H1 (cell line): Measurements from ENCODE around the gene RMND5A. TPM values are rescaled to one million over a fixed set of nuclear protein-coding genes. Genes with fewer than 3 reads are reported as not detected.

ENCODE experiments used
- CTCF ChIA-PET: fragments of 300-600 bp; sonication (Branson Sonifier 250); formaldehyde crosslinking; loops from one replicate; lab custom pipeline; 2021; ENCODE audit not compliant: partially characterized antibody; lab: Charles Lee
- POLR2A ChIA-PET: fragments of 300-600 bp; sonication (Branson Sonifier 250); formaldehyde crosslinking; loops from one replicate; lab custom pipeline; 2021; ENCODE audit warnings: inconsistent platforms; ENCODE audit not compliant: partially characterized antibody; lab: Charles Lee
- DNase-seq, 2 experiments: peaks; one replicate each; pipeline versions ENCODE4 v3.0.0 to v3.0.0-alpha.2; 2010 to 2022; ENCODE audit warnings: low spot score in 2 of 2, low read depth in 1 of 2, mixed read lengths in 1 of 2
- FAIRE-seq: peaks from 2 replicates; lab custom pipeline; 2011; peaks lifted over from hg19 to GRCh38; lab: Jason Lieb, UNC
- H2AFZ ChIP-seq: 2 replicates; pipeline ENCODE4 v1.8.1; 2012; ENCODE audit warnings: low read length, inconsistent platforms
- H2AK5ac ChIP-seq: 2 replicates; pipeline ENCODE4 v1.6.1; 2013; ENCODE audit warnings: low read depth, low read length
- H2BK120ac ChIP-seq: replicated peaks from 2 replicates; pipeline ENCODE3; 2013; ENCODE audit warnings: low read depth, low read length, inconsistent platforms
- H2BK12ac ChIP-seq: 2 replicates; pipeline ENCODE4 v1.6.1; 2013; ENCODE audit warnings: low read depth, low read length
- H2BK15ac ChIP-seq: 2 replicates; pipeline ENCODE4 v1.6.1; 2013; ENCODE audit warnings: low read length
- H2BK20ac ChIP-seq: 2 replicates; pipeline ENCODE4 v1.6.1; 2013; ENCODE audit warnings: low read length
- H2BK5ac ChIP-seq: 2 replicates; pipeline ENCODE4 v1.6.1; 2013; ENCODE audit warnings: low read depth, low read length
- H3K14ac ChIP-seq: 2 replicates; pipeline ENCODE4 v1.6.1; 2013; ENCODE audit warnings: inconsistent platforms; ENCODE audit not compliant: insufficient read length
- H3K18ac ChIP-seq: 2 replicates; pipeline ENCODE4 v1.6.1; 2013; ENCODE audit warnings: low read length; ENCODE audit errors: extremely low read depth
- H3K23ac ChIP-seq: 2 replicates; pipeline ENCODE4 v1.6.1; 2013; ENCODE audit warnings: inconsistent platforms; ENCODE audit not compliant: insufficient read length
- H3K23me2 ChIP-seq: 2 replicates; pipeline ENCODE4 v1.6.1; 2013; ENCODE audit warnings: low read depth, low read length
- H3K27ac ChIP-seq: 2 replicates; pipeline ENCODE4 v1.6.1; 2011; ENCODE audit warnings: low read depth, low read length, inconsistent platforms
- H3K27me3 ChIP-seq, 4 experiments: replicated peaks in 1 of 4; 1 replicate in 1 of 4; 2 replicates in 3 of 4; pipeline versions ENCODE4 v1.6.1 to v1.8.1; 2011 to 2013; ENCODE audit warnings: low read length in 3 of 4, mild to moderate bottlenecking in 3 of 4, inconsistent platforms in 2 of 4, mixed read lengths in 2 of 4, moderate library complexity in 1 of 4; ENCODE audit not compliant: control insufficient read depth in 3 of 4, insufficient read depth in 3 of 4; ENCODE audit errors: extremely low read depth in 1 of 4
- H3K36me3 ChIP-seq, 4 experiments: 2 replicates each; pipeline versions ENCODE4 v1.6.1 to v1.8.1; 2011 to 2013; ENCODE audit warnings: mild to moderate bottlenecking in 4 of 4, low read length in 3 of 4, moderate library complexity in 2 of 4, control low read depth in 1 of 4, inconsistent platforms in 1 of 4; ENCODE audit not compliant: insufficient read depth in 4 of 4, control insufficient read depth in 2 of 4
- H3K4ac ChIP-seq: replicated peaks from 2 replicates; pipeline ENCODE3; 2013; ENCODE audit warnings: low read length, low read depth, mixed read lengths, inconsistent platforms; ENCODE audit not compliant: insufficient read length
- H3K4me1 ChIP-seq, 4 experiments: replicated peaks in 1 of 4; 1 replicate in 1 of 4; 2 replicates in 3 of 4; pipeline versions ENCODE4 v1.6.1 to v1.8.1; 2011 to 2013; ENCODE audit warnings: low read length in 3 of 4, inconsistent platforms in 2 of 4, mixed read lengths in 1 of 4; ENCODE audit not compliant: insufficient read depth in 4 of 4, control insufficient read depth in 3 of 4
- H3K4me2 ChIP-seq, 2 experiments: 2 replicates each; pipeline versions ENCODE4 v1.6.1 to v1.8.1; 2011 to 2013; ENCODE audit warnings: low read depth in 2 of 2, low read length in 2 of 2, control low read depth in 1 of 2, inconsistent platforms in 1 of 2, mild to moderate bottlenecking in 1 of 2; ENCODE audit not compliant: insufficient read depth in 1 of 2
- H3K4me3 ChIP-seq, 4 experiments: fragments of 200-600, 300-600 bp in 1 of 4; sonication (generic), shearing (Covaris generic), sonication (Bioruptor Twin) in 1 of 4; 2 replicates each; pipeline versions ENCODE4 v1.5.1 to v1.8.1; 2011 to 2016; ENCODE audit warnings: low read length in 4 of 4, low read depth in 3 of 4, control low read depth in 2 of 4, inconsistent platforms in 2 of 4, mild to moderate bottlenecking in 2 of 4, mixed read lengths in 1 of 4, moderate library complexity in 1 of 4; ENCODE audit not compliant: insufficient read depth in 2 of 4; ENCODE audit errors: extremely low read depth in 1 of 4
- H3K56ac ChIP-seq: replicated peaks from 2 replicates; pipeline ENCODE3; 2013; ENCODE audit warnings: low read depth, mild to moderate bottlenecking, mixed read lengths, low read length, inconsistent platforms; ENCODE audit not compliant: insufficient read length
- H3K79me1 ChIP-seq: 2 replicates; pipeline ENCODE4 v1.6.1; 2013; ENCODE audit warnings: low read depth, low read length, control low read depth
- H3K79me2 ChIP-seq, 2 experiments: 2 replicates each; pipeline versions ENCODE4 v1.6.1 to v1.8.1; 2012 to 2013; ENCODE audit warnings: low read length in 2 of 2, mild to moderate bottlenecking in 2 of 2, inconsistent platforms in 1 of 2; ENCODE audit not compliant: insufficient read depth in 2 of 2, control insufficient read depth in 1 of 2
- H3K9ac ChIP-seq, 4 experiments: replicated peaks in 1 of 4; 1 replicate in 1 of 4; 2 replicates in 3 of 4; pipeline versions ENCODE4 v1.6.1 to v1.8.1; 2011 to 2013; ENCODE audit warnings: low read depth in 3 of 4, low read length in 3 of 4, control low read depth in 2 of 4, mild to moderate bottlenecking in 2 of 4, moderate library complexity in 2 of 4, inconsistent platforms in 1 of 4; ENCODE audit errors: extremely low read depth in 1 of 4
- H3K9me3 ChIP-seq, 2 experiments: 2 replicates each; pipeline versions ENCODE4 v1.6.1 to v1.8.1; 2012 to 2013; ENCODE audit warnings: mild to moderate bottlenecking in 2 of 2, moderate library complexity in 2 of 2, control low read depth in 1 of 2, inconsistent platforms in 1 of 2, low read depth in 1 of 2, low read length in 1 of 2, mixed read lengths in 1 of 2; ENCODE audit not compliant: insufficient read depth in 2 of 2
- H4K20me1 ChIP-seq, 2 experiments: replicated peaks in 1 of 2; 2 replicates each; pipeline versions ENCODE3 to v1.8.1; 2011 to 2013; ENCODE audit warnings: inconsistent platforms in 2 of 2, low read length in 2 of 2, mild to moderate bottlenecking in 1 of 2; ENCODE audit not compliant: insufficient read depth in 2 of 2, control insufficient read depth in 1 of 2
- H4K5ac ChIP-seq: 2 replicates; pipeline ENCODE4 v1.6.1; 2013; ENCODE audit warnings: low read length, low read depth, mixed read lengths, inconsistent platforms; ENCODE audit not compliant: insufficient read length
- H4K8ac ChIP-seq: 2 replicates; pipeline ENCODE4 v1.8.0; 2013; ENCODE audit warnings: mild to moderate bottlenecking, moderate library complexity, low read length, inconsistent platforms; ENCODE audit not compliant: insufficient read depth; ENCODE audit errors: extremely low read depth
- H4K91ac ChIP-seq: replicated peaks from 2 replicates; pipeline ENCODE3; 2013; ENCODE audit warnings: low read length, mixed read lengths, inconsistent platforms; ENCODE audit not compliant: insufficient read length
- ATF2 ChIP-seq: IDR thresholded peaks from 2 replicates; pipeline ENCODE4 v1.6.1; 2012; ENCODE audit warnings: low read length, inconsistent platforms
- CBX8 ChIP-seq: fragments of 300-800, 300-1000 bp; sonication (generic); IDR thresholded peaks from 2 replicates; pipeline ENCODE4 v1.7.1; 2016; ENCODE audit warnings: low read depth, low read length, borderline replicate concordance
- CEBPB ChIP-seq: IDR thresholded peaks from 2 replicates; pipeline ENCODE4 v1.6.1; 2012; ENCODE audit warnings: low read depth, low read length
- CTBP2 ChIP-seq: IDR thresholded peaks from 2 replicates; pipeline ENCODE4 v1.7.0; 2011; ENCODE audit warnings: borderline replicate concordance, mild to moderate bottlenecking, moderate library complexity, mixed read lengths, low read length; ENCODE audit not compliant: insufficient read depth, insufficient read length
- EGR1 ChIP-seq: IDR thresholded peaks from 2 replicates; pipeline ENCODE4 v1.6.1; 2011; ENCODE audit warnings: low read depth, low read length, borderline replicate concordance
- KDM1A ChIP-seq: fragments of 200-600, 300-600 bp; sonication (generic); IDR thresholded peaks from 2 replicates; pipeline ENCODE4 v1.7.1; 2016; ENCODE audit warnings: mild to moderate bottlenecking, low read length, borderline replicate concordance
- KDM4A ChIP-seq: IDR thresholded peaks from one replicate; pipeline ENCODE4 v1.7.1; 2012; ENCODE audit warnings: low read depth, mild to moderate bottlenecking, moderate library complexity, low read length, inconsistent platforms; ENCODE audit not compliant: severe bottlenecking
- KDM5A ChIP-seq: fragments of 200-600 bp; IDR thresholded peaks from 2 replicates; pipeline ENCODE4 v1.7.1; 2012; ENCODE audit warnings: mild to moderate bottlenecking, low read length, inconsistent platforms, mixed read lengths
- PHF8 ChIP-seq: fragments of 200-600 bp; sonication (generic); conservative IDR thresholded peaks from 2 replicates; pipeline ENCODE4 v1.7.1; 2012; ENCODE audit warnings: low read depth, mild to moderate bottlenecking, inconsistent platforms, low read length, moderate library complexity
- POLR2AphosphoS5 ChIP-seq: IDR thresholded peaks from 2 replicates; pipeline ENCODE4 v1.6.1; 2011; ENCODE audit warnings: low read depth, low read length
- WGBS, 2 experiments: shearing (Covaris generic) in 1 of 2; methylation state at CpG; one replicate each; pipeline versions ENCODE4 v1.1.6 to v1.1.7; 2013 to 2015; ENCODE audit warnings: low lambda C conversion rate in 2 of 2, mixed read lengths in 2 of 2, inconsistent platforms in 1 of 2, low coverage in 1 of 2, missing lambda C conversion rate in 1 of 2; ENCODE audit not compliant: insufficient replicate concordance in 2 of 2, insufficient coverage in 1 of 2, insufficient read length in 1 of 2; ENCODE audit errors: extremely low coverage in 1 of 2, missing lambda C conversion rate in 1 of 2; 5-methylcytosine and 5-hydroxymethylcytosine counted together
- polyA plus RNA-seq, 7 experiments: library from polyadenylated mRNA; depleted of rRNA in 3 of 7; stranded (reverse) in 5 of 7; unstranded in 2 of 7; fragments of >200 nt in 5 of 7; fragments of 200-250 nt in 2 of 7; gene quantifications; 1 replicate in 5 of 7; 2 replicates in 1 of 7; 4 replicates in 1 of 7; pipeline versions ENCODE4 v1.2.1 to v1.2.3, GENCODE V29; 2011 to 2013; ENCODE audit warnings: missing spikeins in 2 of 7, mixed read lengths in 2 of 7
- total RNA-seq: library from RNA; stranded (reverse); fragmentation: NEBNext Ultra II Directional; extraction: Animal tissue kit (Norgen Biotek cat#: 25700); gene quantifications from 2 replicates; pipeline ENCODE4 v1.2.1, GENCODE V29; 2021
- TF ChIP-seq, protein P1 (sequence below): IDR thresholded peaks from 2 replicates; pipeline ENCODE4 v1.6.1; 2011; ENCODE audit warnings: low read length, improper control_type of control experiment

The RMND5A gene
- total and polyA plus RNA-seq, 2 of the 8 experiments (the other 6 are each of a cell fraction or from before 2014, with no cell fraction given) = 21.0 to 66.2 TPM

GRCh38 chr2:86751778-86752177 lies 31.7 kb downstream of the RMND5A start:
- peaks cover 0 to 9% of the 10 kb centered on the region in 2 experiments; a peak in 3 of 4 replicates for H3K9me3 ChIP-seq
- peaks cover 2% of the 10 kb centered on the region in 2 experiments for H4K20me1 ChIP-seq
- POLR2A ChIA-PET = interaction anchor here (0.5 kb wide), 1 partner anchor 12 kb away, joined by 3 read pairs; no protein-coding TSS in a partner anchor
- H3K4me2 ChIP-seq = no peak overlapping the region
- no peak overlapping the region for H3K23ac ChIP-seq
- H3K18ac ChIP-seq = no peak overlapping the region
- no peak overlapping the region for H2BK5ac ChIP-seq
- 100% methylated on average over 1 of the region's 1 CpG; no CpG with 5 or more reads in 1 of the 2 experiments for WGBS, 2 experiments
- no peak overlapping the region for H2AFZ ChIP-seq
- no peak overlapping the region for H2BK12ac ChIP-seq
- DNase-seq (no peak), FAIRE-seq (no peak)
- peaks cover 7 to 40% (median 12%) of the 10 kb centered on the region in 4 experiments; a peak in 6 of 8 replicates for H3K36me3 ChIP-seq
- no peak overlapping the region for H2BK20ac ChIP-seq
- no peaks in the 10 kb centered on the region for H3K27me3 ChIP-seq
- no peak overlapping the region for H3K9ac ChIP-seq
- no peak overlapping the region for H3K4me3 ChIP-seq
- H3K79me2 ChIP-seq = peaks cover 2 to 57% of the 10 kb centered on the region in 2 experiments; a peak in 3 of 4 replicates
- CTCF ChIA-PET = interaction anchor here (3.6 kb wide), 1 partner anchor 13 kb away, joined by 29 read pairs; no protein-coding TSS in a partner anchor
- H3K27ac ChIP-seq = no peak overlapping the region
- H2AK5ac ChIP-seq = no peak overlapping the region
- H2BK15ac ChIP-seq = no peak overlapping the region
- no peak overlapping the region for H4K5ac ChIP-seq
- H2BK120ac ChIP-seq = no peak overlapping the region
- H3K23me2 ChIP-seq = no peaks in the 10 kb centered on the region
- H4K8ac ChIP-seq = no peak overlapping the region; the same call in 1 of the 2 replicates
- no peak overlapping the region for H3K14ac ChIP-seq
- H3K79me1 ChIP-seq = no peaks in the 10 kb centered on the region
- no peak overlapping the region for H3K4ac ChIP-seq
- H3K56ac ChIP-seq = no peak overlapping the region
- H3K4me1 ChIP-seq = peaks cover 0 to 2% (median 0%) of the 10 kb centered on the region in 4 experiments; a peak in 1 of 7 replicates
- H4K91ac ChIP-seq = no peak overlapping the region
- TF ChIP-seq PHF8 (no peak), KDM1A (no peak), ATF2 (no peak), CBX8 (no peak), EGR1 (no peak), CEBPB (no peak), KDM4A (no peak), KDM5A (no peak), CTBP2 (no peak), POLR2AphosphoS5 (no peak)
- TF ChIP-seq, protein P1, sequence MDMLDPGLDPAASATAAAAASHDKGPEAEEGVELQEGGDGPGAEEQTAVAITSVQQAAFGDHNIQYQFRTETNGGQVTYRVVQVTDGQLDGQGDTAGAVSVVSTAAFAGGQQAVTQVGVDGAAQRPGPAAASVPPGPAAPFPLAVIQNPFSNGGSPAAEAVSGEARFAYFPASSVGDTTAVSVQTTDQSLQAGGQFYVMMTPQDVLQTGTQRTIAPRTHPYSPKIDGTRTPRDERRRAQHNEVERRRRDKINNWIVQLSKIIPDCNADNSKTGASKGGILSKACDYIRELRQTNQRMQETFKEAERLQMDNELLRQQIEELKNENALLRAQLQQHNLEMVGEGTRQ = no peak
